Activated gamma-delta T cell (primary cell): ENCODE data around the gene NUP35.
"Not testable (repeated sequence)": the region's sequence is repeated elsewhere in the genome, so short reads cannot be mapped to it uniquely, and the experiment has no call there.

ENCODE experiments used
- DNase-seq: peaks from one replicate; lab custom pipeline; 2025; lab: John Stamatoyannopoulos, UW

NUP35 gene

DNA sequence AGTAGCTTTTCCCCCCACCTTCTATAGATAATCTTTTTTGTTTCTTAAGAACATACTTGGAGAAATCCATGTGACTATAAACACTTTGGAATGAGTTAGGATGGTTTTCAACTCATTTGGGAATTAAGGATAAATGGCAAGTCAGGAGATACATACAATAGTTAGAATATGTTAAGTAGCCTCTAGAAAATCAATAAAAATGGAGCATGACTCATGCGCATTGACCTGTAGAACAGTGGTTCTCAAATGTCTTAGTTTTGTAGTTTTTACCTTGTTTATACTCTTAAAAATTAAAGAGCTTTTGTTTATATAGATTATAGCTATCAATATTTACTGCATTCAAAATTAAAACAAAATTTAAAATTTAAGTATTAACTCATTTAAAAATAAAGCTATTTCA lies 24.7 kb downstream of the NUP35 start:
- no peak for DNase-seq

DNA sequence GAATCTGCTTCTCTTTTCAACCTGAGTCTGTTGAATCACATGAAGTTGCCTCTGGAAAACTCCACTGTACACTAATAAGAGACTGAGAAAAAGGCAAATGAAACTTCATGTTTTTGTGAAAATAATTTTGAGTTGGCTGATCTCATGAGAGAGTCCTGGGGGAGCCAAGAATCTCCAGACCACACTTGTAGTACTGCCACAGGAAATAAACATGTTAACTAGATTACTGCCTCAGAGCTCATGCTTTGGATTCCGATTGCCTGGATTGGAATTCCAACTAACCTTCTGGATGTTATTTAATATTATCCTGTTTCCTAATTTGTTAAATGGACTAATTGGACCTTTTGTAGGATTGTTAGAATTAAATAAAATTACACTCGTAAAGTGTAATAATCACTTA lies 25.2 kb downstream of the NUP35 start:
- no peak for DNase-seq

DNA sequence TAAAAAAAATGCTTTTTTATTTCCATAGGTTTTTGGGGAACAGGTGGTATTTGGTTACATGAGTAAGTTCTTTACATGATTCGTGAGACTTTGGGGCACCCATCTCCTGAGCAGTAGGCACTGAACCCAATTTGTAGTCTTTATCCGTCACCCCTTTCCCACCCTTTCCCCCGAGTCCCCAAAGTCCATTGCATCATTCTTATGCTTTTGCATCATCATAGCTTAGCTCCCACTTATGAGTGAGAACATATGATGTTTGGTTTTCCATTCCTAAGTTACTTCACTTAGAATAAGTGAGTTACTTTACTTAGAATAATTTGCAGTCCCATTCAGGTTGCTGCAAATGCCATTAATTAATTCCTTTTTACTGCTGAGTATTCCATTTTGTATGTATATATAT lies 28.0 kb downstream of the NUP35 start:
- DNase-seq, result not testable (repeated sequence)

DNA sequence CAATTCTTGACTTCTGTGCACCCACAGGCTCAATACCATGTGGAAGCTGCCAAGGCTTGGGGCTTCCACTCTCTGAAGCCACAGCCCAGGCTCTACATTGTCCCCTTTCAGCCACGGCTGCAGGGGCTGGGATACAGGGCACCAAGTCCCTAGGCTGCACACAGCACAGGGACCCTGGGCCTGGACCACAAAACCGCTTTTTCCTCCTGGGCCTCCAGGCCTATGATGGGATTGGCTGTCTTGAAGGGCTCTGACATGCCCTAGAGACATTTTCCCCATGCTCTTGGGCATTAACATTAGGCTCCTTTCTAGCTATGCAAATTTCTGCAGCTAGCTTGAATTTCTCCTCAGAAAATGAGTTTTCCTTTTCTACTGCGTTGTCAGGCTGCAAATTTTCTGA lies 29.7 kb downstream of the NUP35 start:
- no peak for DNase-seq

DNA sequence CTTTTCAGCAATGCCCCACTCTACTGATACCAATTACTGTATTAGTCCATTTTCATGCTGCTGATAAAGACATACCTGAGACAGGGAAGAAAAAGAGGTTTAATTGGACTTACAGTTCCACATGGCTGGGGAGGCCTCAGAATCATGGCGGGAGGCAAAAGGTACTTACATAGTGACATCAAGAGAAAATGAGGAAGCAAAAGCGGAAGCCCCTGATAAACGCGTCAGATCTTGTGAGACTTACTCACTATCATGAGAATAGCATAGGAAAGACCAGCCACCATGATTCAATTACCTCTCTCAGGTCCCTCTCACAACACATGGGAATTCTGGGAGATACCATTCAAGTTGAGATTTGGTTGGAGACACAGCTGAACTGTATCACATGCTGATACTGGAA lies 30.5 kb downstream of the NUP35 start:
- not testable (repeated sequence) for DNase-seq

DNA sequence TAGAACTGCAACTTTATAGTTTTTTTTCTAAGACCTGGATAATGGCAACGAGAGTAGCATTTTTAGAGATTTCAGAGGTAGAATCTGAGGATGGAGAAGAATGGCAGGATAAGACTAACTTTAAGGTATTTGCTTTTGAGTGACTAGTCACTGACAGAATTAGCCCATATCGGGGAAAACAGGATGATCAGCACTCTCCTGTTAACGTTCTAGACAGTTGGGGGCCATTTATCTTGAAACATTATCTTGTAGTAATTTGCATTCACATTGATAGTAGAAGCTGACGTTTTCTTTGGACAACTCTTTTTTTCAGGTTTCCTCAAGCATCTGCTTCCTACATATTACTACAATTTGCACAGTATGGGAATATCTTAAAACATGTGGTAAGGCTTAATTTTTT lies 32.9 kb downstream of the NUP35 start:
- no peak for DNase-seq

DNA sequence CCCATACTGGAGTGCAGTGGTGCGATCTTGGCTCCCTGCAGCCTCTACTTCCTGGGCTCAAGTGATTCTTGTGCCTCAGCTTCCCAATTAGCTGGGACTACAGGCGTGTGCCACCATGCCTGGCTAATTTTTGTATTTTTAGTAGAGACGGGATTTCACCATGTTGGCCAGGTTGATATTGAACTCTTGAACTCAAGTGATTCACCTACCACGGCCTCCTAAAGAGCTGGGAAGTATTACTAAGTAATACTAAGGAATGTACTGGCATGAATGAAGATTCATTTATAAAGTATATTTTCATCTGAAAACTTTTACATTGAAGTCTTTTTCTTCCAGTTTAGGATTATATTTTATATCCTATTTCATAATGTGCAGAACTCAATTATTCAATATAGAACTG lies 38.1 kb downstream of the NUP35 start:
- no peak for DNase-seq

DNA sequence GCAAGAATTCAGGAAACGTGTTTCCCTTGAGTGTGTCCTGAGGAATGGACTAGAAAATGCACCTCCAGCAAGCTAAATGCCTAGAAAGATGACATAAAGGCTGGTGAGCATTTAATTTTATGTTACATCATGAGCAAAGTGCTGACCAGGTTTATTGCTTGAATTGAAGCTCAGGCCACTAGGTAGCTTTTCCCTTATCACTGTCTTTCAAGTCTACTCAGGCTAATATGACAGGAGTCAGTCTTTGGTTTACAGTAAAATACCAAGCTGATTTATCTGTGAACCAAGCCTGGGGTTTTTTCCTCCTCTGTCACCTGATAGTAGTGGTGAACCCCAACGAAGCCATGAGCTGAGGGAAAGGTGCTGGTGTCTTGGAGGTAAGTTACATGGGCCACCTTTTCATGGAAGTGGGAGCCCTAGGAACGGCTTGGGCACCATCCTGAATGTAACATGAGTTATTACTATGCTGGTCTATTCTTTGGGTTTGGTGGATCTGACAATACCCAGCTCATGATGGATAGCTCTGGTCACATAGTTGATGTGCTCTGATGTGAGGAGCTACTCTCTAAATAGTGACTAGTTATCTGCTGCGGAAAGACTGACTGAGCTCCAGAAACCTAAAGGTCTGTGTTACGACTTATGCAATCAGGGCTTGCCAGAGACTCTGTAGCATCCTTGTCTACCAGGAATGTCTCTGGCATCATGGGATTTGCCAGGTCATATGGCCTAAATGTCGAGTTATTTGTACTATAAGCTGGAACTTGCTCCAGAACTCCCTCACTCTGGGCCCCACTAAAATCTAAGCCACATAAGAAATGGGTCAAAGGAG lies 39.8 kb downstream of the NUP35 start:
- DNase-seq, result no peak

DNA sequence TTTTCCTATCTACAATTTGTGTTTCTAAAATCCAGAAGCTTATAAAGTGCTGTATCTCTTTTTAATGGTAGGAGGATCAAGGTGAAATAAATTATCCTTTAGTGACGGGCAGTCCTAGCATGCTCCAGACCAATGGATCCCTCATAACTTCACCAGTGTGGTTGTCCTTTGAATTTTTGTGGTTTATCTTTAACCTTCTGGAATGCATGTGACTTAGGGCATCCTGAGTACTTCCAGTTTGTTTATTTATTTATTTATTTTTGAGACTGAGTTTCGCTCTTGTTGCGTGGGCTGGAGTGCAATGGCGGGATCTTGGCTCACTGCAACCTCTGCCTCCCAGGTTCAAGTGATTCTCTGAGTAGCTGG lies 40.4 kb downstream of the NUP35 start:
- DNase-seq, result no peak

DNA sequence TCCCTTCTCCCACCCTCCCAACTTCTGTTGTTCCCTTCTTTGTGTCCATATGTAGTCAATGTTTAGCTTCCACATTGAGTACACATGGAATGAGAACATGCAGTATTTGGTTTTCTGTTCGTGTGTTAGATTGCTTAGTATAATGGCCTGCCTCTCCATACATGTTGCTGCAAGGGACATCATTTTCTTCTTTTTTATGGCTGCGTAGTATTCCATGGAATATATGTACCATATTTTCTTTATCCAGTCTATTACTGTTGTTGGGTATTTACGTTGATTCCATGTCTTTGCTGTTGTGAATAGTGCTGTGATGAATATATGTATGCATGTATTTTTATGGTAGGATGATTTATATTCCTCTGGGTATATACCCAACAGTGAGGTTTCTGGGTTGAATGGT lies 42.0 kb downstream of the NUP35 start:
- no peak for DNase-seq

DNA sequence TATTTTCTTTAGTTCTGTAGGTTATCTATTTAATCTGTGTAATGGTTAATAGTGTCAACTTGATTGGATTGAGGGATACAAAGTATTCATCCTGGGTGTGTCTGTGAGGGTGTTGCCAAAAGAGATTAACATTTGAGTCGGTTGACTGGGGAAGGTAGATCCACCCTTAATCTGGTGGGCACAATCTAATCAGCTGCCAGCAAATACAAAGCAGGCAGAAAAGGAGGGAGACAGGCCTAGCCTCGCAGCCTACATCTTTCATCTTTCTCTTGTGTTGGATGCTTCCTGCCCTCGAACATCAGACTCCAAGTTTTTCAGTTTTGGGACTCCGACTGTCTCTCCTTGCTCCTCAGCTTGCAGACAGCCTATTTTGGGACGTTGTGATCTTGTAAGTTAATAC lies 42.7 kb downstream of the NUP35 start:
- not testable (repeated sequence) for DNase-seq

DNA sequence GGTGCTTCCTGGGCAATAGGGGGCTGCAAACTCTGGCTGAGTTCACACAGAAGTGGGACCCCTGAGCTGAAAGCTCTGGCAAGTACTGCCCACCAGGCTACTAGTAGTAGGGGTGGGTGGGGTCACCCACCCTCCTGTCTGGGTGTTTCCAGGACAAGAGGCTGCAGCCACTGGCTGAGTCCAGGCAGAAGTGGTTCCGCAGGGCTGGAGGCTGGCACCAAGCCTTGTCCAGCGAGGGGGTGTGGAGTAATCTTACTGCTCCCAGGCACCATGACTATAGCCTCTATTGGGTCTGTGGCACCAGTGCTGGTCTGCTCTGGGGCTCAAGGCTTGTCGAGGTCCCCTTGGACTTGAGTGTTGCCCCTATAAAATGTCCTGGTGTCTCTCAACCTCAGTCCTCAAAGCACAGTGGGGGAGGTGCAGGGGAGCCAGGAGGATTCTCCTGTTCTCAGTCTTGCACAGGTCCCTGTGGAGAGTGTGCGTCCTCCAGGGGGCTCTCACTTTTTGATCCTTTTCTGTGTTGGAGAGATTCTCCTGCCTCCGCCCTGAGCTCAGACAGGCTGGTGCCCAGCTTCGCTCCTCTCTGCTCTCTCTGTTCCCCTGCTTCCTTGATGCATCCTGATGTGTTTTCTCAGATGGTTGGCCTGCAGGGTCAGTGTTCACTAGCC lies 48.1 kb downstream of the NUP35 start:
- DNase-seq, result no peak

DNA sequence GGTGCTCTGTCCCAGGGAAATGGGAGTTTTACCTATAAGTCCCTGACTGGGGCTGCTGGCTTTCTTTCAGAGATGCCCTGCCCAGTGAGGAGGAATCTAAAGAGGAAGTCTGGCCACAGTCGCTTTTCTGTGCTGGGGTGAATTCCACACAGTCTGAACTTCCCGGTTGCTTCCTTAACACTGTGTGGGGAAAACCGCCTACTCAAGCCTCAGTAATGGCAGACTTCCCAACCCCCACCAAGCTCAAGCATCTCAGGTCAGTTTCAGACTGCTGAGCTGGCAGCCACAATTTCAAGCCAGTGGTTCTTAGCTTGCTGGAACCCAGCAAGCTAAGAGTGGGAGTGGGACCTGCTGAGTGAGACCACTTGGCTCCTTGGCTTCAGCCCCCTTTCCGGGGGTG lies 54.9 kb downstream of the NUP35 start:
- no peak for DNase-seq

DNA sequence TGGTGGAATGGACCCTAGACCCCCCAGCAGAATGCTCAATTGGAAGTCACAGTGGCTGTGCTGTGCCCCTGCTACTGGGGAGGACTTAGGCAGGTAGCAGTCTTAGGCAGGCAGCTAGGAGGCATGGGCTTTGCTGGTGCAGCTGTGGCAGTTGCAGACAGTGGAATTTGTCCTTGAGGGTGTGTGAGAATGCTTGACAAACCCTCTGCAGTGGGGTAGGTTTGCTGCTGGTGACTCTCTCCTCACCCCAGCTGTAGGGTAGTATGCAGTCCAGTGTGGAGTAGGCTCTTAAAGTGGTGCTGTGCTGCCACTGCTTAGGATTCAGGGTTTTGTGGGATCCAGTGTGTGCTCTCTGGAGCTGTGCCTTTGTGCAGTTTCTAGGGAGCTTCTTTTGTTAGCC lies 61.3 kb downstream of the NUP35 start:
- no peak for DNase-seq

DNA sequence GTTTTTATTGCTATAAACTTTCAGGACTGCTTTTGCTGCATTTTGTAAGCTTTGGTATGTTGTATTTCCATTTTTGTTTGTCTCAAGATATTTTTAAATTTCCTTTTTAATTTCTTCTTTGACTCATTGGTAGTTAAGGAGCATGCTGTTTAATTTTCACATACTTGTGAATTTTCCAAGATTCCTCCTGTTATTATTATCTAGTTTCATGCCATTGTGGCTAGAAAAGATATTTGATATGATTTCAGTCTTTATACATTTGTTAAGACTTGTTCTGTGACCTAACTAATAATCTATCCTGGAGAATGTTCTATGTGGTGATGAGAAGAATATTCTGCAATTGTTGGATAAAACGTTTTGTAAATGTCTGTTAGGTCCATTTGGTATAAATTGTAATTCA lies 62.1 kb downstream of the NUP35 start:
- no peak for DNase-seq

DNA sequence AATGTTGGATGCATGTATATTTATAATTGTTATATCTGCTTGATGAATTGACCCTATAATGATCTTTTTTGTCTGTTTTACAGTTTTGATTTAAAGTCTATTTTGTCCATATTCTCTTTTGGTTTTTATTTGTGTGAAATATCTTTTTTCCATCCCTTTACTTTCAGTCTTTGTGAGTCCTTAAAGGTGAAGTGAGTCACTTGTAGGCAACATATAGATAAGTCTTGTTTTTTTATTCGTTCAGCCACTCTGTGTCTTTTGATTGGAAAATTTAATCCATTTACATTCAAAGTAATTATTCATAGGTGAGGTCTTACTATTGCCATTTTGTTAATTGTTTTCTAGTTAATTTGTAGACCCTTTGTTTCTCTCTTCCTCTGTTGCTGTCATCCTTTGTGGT lies 62.5 kb downstream of the NUP35 start:
- DNase-seq, result no peak

DNA sequence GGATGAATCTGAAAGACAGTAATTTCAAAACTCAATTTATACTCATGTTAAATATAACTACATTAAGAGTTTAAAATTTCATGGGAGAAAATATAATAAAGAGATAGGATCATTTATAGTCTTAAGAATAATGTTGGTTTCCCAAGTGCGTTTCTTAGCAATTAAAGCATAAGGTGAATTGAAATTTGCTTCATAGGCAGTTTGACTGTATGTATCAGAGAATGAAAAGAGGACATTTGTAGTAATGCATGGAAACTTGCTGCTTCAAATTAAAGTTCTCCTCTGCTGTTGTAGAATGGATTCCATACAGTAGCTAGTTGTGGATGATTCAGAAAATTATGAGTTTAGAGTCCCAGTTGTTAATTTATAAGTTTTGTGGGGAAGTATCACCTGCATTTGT lies 68.1 kb downstream of the NUP35 start:
- no peak for DNase-seq

DNA sequence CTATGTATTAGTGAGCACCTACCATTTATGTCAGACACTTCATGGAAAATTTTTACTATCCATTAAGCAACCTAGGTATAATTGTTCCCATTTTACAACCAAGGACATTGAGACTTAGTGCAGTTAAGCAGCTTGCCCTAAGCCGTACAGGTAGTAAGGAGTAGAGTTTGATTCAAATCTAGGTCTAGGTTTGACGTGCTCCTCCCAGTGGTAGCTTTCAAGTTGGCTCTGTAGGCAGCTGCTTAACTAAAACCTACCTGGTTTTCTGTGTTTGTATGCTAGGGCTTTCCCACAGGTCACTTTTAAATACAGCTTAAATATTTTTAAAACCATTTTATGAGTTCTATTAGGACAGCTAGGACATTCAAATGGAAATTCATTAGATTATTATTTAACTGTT lies 69.7 kb downstream of the NUP35 start:
- no peak for DNase-seq

DNA sequence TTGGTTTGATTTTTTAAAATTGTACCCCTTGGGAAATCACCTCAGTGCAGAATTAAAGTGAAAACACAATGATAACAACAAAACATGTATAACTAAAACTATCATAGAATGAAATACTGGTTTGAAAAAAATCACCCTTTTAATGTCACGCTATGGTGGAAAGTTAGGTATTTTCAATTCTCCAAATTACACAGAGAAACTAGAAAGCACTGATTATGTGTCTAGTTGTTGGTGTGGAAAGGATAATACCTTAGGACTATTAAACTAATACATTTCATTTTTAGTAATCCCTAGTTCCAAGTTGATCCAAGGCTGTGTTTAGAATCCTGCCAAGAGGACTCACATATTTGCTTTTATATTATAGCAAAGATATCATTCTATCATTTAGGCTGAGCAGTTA lies 71.2 kb downstream of the NUP35 start:
- no peak for DNase-seq

DNA sequence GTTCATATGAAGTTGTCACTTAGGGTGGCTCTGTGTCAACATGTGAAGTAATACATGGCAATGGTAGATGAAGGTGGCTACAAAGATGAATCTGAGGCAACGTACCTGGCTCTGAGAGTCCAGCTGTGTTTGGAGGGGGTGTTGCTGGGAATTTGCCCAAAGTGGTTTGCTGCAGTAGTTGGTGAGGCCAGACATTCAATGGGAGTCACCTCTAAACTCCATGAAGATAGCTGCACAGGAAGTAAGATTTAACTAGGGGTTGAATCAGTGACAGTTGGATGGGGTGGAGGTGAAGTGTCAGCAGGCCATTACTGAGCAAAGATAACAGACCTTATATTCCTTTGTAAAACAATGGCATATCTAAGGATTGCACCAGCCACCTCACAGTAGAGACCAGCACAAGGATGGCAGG lies 71.8 kb downstream of the NUP35 start:
- DNase-seq, result no peak

DNA sequence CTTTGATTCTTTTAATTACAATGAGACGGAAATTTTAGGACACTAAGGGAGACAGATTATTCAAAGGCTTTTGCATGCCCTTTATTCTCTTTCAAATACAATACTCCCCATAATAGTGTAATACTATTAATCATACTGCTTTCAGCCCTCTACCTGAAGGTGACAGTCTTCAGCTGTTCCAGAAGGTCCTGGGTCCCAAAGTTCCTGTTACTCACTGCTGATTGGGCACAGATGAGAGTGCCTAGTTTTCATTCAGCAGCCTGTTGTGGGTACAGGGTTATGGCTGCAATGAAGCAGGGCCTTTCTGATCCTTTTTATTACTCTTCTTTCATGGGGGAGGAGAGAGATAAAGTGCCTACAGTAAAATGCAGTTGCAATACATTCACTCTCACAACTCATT lies 80.2 kb downstream of the NUP35 start:
- DNase-seq, result no peak

DNA sequence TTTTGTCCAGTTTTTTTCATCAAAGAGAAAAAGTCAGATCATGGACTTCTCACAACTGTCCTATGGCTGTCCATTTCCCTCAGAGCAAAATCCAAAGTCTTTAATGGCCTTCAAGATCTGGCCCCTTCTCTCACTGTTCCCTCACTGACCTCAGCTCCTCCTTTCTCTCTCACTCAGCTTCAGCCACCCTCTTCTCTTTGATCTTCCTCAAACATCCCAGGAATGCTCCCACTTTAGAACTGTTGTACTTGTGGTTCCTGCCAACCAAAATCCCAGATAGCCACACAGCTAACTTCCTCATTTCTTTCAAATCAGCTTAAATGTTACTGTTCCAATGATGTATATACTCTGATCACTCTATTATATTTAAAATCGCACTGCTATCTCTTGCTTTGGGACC lies 82.9 kb downstream of the NUP35 start:
- no peak for DNase-seq

DNA sequence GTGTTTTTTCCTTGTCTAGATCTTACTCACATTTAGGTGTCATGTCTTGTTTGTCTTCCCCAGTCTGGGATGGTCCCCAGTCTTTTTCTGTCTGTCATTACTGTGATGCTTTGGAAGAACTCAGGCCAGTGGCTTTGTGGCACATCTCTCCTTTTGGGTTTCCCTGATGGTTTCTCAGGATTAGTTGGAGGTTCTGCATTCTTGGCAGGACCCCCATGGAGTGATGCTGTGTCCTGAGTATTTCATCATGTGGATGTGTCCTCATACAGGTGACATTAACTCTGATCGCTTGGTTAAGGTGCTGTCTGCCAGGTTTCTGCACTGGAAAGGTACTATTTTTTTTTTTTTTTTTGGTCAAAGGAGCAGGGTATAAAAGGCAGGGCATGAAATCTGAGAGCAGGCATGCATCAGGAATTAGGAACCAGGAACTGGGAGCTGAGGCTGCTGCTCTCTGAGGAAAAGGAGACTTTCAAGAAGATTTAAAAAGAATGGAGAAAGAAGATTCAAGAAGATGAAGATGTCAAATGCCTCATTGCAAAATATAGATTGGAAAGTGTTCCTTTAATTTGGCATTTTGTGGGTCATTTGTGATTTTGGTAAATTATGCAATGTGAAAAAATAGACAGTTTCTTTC lies 85.3 kb downstream of the NUP35 start:
- DNase-seq, result no peak
